Colonic mucosa (tissue), 4 donors: ENCODE measurements around the gene ASB15. TPM values are rescaled to one million over a fixed set of nuclear protein-coding genes. Genes with fewer than 3 reads are reported as not detected.

Experiments
- DNase-seq: peaks from one replicate; pipeline ENCODE4 v3.0.0-alpha.2; 2020
- H3K27ac ChIP-seq: fragments of 200-600 bp; one replicate; pipeline ENCODE4 v1.8.0; 2021
- H3K27me3 ChIP-seq: fragments of 200-600 bp; one replicate; pipeline ENCODE4 v1.8.0; 2021
- H3K36me3 ChIP-seq: fragments of 200-600 bp; one replicate; pipeline ENCODE4 v1.8.0; 2021
- H3K4me1 ChIP-seq: fragments of 200-600 bp; one replicate; pipeline ENCODE4 v1.8.0; 2021; ENCODE audit warnings: mild to moderate bottlenecking
- H3K4me3 ChIP-seq: fragments of 200-600 bp; one replicate; pipeline ENCODE4 v1.8.0; 2021
- H3K9ac ChIP-seq, 2 donors: one replicate each; pipeline ENCODE4 v1.7.0; 2013; ENCODE audit warnings: control low read depth in 2 of 2, low read depth in 2 of 2, low read length in 2 of 2
- H3K9me3 ChIP-seq: fragments of 200-600 bp; one replicate; pipeline ENCODE4 v1.8.0; 2021
- CTCF ChIP-seq: fragments of 200-600 bp; IDR thresholded peaks from one replicate; pipeline ENCODE4 v1.8.0; 2022; ENCODE audit warnings: antibody characterized with exemption, mild to moderate bottlenecking
- intact Hi-C: fragments of 100-400 bp; cut with DNase I; formaldehyde crosslinking; loops from one replicate; pipeline ENCODE4 v1.14.1; 2022
- total RNA-seq, 2 donors: library from RNA; stranded (reverse); fragmentation: NEBNext Ultra II Directional in 1 of 2; extraction: Animal tissue kit (Norgen Biotek cat#: 25700) in 1 of 2; gene quantifications; one replicate each; pipeline ENCODE4 v1.2.1, GENCODE V29; 2021
- donor health status: healthy.
- donor health status: DM: no; HTN: no; CAD: no.
- donor health status: DM: no; HTN: no; CAD: no.

ASB15 gene
- total RNA-seq, 2 donors from 2014 or later, result not detected

- no peak overlapping the region for H3K4me3 ChIP-seq
- intact Hi-C loops, result no loop called here
- H3K9me3 ChIP-seq, result no peaks in the 10 kb centered on the region
- no peak overlapping the region for H3K27ac ChIP-seq
- no peak overlapping the region for H3K9ac ChIP-seq
- H3K27me3 ChIP-seq, result no peaks in the 10 kb centered on the region
- H3K36me3 ChIP-seq, result no peaks in the 10 kb centered on the region
- no peak for TF ChIP-seq CTCF
- DNase-seq, result no peak
- H3K4me1 ChIP-seq, result no peaks in the 10 kb centered on the region
Observed at GRCh38 chr7:123571187-123571586, 30.4 kb upstream of the ASB15 start.

GRCh38 chr7:123571684-123572083, 29.9 kb upstream of the ASB15 start:
- Histone ChIP-seq H3K27me3 (no peaks in the 10 kb centered on the region), H3K9me3 (no peaks in the 10 kb centered on the region), H3K36me3 (no peaks in the 10 kb centered on the region), H3K9ac (no peak overlapping the region), H3K27ac (no peak overlapping the region), H3K4me1 (no peaks in the 10 kb centered on the region), H3K4me3 (no peak overlapping the region)
- intact Hi-C loops, result no loop called here
- DNase-seq, result no peak
- TF ChIP-seq CTCF, result no peak

GRCh38 chr7:123573341-123573740, 28.3 kb upstream of the ASB15 start:
- Histone ChIP-seq H3K9me3 (no peaks in the 10 kb centered on the region), H3K27ac (no peak overlapping the region), H3K36me3 (no peaks in the 10 kb centered on the region), H3K4me3 (no peak overlapping the region), H3K4me1 (no peaks in the 10 kb centered on the region), H3K27me3 (no peaks in the 10 kb centered on the region), H3K9ac (no peak overlapping the region)
- no peak for DNase-seq
- TF ChIP-seq CTCF, result no peak
- intact Hi-C loops, result no loop called here

- no peaks in the 10 kb centered on the region for H3K4me1 ChIP-seq
- H3K4me3 ChIP-seq, result no peak overlapping the region
- no peak overlapping the region for H3K27ac ChIP-seq
- no peak for TF ChIP-seq CTCF
- H3K9ac ChIP-seq, result no peak overlapping the region
- H3K36me3 ChIP-seq, result no peaks in the 10 kb centered on the region
- no peaks in the 10 kb centered on the region for H3K27me3 ChIP-seq
- H3K9me3 ChIP-seq, result no peaks in the 10 kb centered on the region
- intact Hi-C loops, result no loop called here
- no peak for DNase-seq
Observed at GRCh38 chr7:123573896-123574467, 27.6 kb upstream of the ASB15 start.

GRCh38 chr7:123579416-123579815, 22.2 kb upstream of the ASB15 start:
- H3K9me3 ChIP-seq, result no peaks in the 10 kb centered on the region
- H3K36me3 ChIP-seq, result no peaks in the 10 kb centered on the region
- no peak for DNase-seq
- TF ChIP-seq CTCF, result no peak
- no peak overlapping the region for H3K27ac ChIP-seq
- intact Hi-C loops, result no loop called here
- H3K9ac ChIP-seq, result no peak overlapping the region
- no peaks in the 10 kb centered on the region for H3K27me3 ChIP-seq
- H3K4me1 ChIP-seq, result no peaks in the 10 kb centered on the region
- no peak overlapping the region for H3K4me3 ChIP-seq
